ENCODE results near the gene ZNF195. TPM values are rescaled to one million over a fixed set of nuclear protein-coding genes. Genes with fewer than 3 reads are reported as not detected.

ZNF195 gene
- total and polyA plus RNA-seq, 10 donors = 15.3 to 39.8 (median 28.3) TPM

DNA sequence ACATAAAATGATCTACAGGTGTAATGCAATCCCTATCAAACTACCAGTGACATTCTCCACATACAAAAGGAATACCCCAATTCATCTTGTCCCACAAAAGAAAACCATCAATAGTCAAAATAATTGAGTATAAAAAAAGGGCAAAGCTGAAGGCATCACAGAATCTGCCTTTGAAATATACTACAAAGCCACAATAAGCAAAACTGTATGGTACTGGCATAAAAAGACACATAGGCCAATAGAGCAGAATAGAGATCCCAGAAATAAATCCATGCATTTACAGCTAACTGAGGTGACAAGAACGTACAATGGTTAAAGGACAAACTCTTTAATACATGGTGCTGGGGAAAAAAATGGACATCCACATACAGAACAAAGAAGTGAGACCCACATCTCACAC lies 31.8 kb downstream of the ZNF195 start:
- H3K36me3 ChIP-seq = no peaks in the 10 kb centered on the region
- no peak overlapping the region for H3K4me3 ChIP-seq
- no peak for DNase-seq
- H3K9me3 ChIP-seq = peaks cover 0 to 60% (median 25%) of the 10 kb centered on the region in 8 donors
- peaks cover 0 to under 1% (median 0%) of the 10 kb centered on the region in 7 donors for H3K27me3 ChIP-seq (replicated peaks in 1 of 7)
- no peak overlapping the region for H3K27ac ChIP-seq
- TF ChIP-seq POLR2A (IDR thresholded peaks at IDR 0.05) = no peak
- intact Hi-C loops (cut with DNase I; ENCODE audit: low total_unique reads) = no loop called here
- no peaks in the 10 kb centered on the region for H3K4me1 ChIP-seq
- WGBS, 5 donors = 81 to 95% (median 89%) methylated on average over 1 of the region's 1 CpG

DNA sequence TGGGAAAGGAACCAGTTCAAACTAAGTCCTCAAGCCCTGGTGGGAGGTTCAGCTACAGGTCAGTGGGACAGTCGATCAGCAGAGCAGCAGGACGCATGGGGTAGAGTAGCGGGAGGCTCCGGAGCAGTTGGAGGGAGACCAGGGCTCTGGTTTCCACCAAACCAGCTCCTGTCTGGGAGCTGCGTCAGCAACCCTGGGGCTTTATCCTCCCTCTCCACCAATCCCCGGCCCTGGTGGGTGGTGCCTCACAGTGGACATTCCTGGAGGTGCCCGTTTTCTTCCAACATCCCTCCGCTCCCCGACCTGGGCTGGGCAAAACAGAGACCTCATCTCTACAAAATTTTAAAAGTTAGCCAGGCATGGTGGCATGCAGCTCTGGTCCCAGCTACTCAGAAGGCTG lies 32.4 kb downstream of the ZNF195 start:
- Histone ChIP-seq H3K27me3 (replicated peaks in 1 of 7) (peaks cover 0 to 6% (median 0%) of the 10 kb centered on the region in 7 donors), H3K36me3 (no peaks in the 10 kb centered on the region), H3K4me3 (no peak overlapping the region), H3K9me3 (peaks cover 0 to 55% (median 20%) of the 10 kb centered on the region in 8 donors), H3K27ac (no peak overlapping the region), H3K4me1 (no peaks in the 10 kb centered on the region)
- 91 to 98% (median 94%) methylated on average over 9 of the region's 9 CpGs for WGBS, 5 donors
- no peak for DNase-seq
- TF ChIP-seq, protein P1, sequence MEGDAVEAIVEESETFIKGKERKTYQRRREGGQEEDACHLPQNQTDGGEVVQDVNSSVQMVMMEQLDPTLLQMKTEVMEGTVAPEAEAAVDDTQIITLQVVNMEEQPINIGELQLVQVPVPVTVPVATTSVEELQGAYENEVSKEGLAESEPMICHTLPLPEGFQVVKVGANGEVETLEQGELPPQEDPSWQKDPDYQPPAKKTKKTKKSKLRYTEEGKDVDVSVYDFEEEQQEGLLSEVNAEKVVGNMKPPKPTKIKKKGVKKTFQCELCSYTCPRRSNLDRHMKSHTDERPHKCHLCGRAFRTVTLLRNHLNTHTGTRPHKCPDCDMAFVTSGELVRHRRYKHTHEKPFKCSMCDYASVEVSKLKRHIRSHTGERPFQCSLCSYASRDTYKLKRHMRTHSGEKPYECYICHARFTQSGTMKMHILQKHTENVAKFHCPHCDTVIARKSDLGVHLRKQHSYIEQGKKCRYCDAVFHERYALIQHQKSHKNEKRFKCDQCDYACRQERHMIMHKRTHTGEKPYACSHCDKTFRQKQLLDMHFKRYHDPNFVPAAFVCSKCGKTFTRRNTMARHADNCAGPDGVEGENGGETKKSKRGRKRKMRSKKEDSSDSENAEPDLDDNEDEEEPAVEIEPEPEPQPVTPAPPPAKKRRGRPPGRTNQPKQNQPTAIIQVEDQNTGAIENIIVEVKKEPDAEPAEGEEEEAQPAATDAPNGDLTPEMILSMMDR (IDR thresholded peaks at IDR 0.05 in 8 of 11, conservative IDR thresholded peaks at IDR 0.05 in 3 of 11) = no peak
- intact Hi-C loops (cut with DNase I; ENCODE audit: low total_unique reads) = no loop called here

DNA sequence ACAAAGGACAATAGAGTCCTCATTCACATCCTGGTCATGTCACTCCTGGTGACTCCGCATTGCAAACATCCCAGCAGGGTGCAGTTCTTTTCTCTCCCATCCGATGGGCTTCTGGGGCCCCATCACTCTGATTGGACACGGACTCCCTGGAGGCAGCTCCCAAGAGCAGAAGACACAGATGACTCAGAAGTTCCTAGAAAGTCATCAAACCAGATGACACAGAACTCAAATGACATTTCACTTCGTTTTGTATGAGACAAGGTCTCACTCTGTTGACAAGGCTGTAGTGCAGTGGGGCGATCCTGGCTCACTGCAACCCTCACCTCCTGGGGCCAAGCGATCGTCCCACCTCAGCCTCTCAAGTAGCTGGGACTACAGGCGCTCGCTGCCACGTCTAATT lies 33.2 kb downstream of the ZNF195 start:
- no peaks in the 10 kb centered on the region for H3K4me1 ChIP-seq
- no peaks in the 10 kb centered on the region for H3K36me3 ChIP-seq
- TF ChIP-seq POLR2AphosphoS5 (IDR thresholded peaks at IDR 0.05) (no peak), POLR2A (IDR thresholded peaks at IDR 0.05) (no peak)
- TF ChIP-seq, protein P1 (IDR thresholded peaks at IDR 0.05 in 8 of 11, conservative IDR thresholded peaks at IDR 0.05 in 3 of 11) = no peak
- DNase-seq = no peak
- H3K4me3 ChIP-seq = no peak overlapping the region
- peaks cover 0 to 6% (median 0%) of the 10 kb centered on the region in 7 donors for H3K27me3 ChIP-seq (replicated peaks in 1 of 7)
- no peak overlapping the region for H3K27ac ChIP-seq
- H3K9me3 ChIP-seq = peaks cover 0 to 46% (median 14%) of the 10 kb centered on the region in 8 donors
- intact Hi-C loops (cut with DNase I; ENCODE audit: low total_unique reads) = no loop called here
- WGBS, 5 donors = 81 to 94% (median 86%) methylated on average over 6 to 10 of the region's 10 CpGs

DNA sequence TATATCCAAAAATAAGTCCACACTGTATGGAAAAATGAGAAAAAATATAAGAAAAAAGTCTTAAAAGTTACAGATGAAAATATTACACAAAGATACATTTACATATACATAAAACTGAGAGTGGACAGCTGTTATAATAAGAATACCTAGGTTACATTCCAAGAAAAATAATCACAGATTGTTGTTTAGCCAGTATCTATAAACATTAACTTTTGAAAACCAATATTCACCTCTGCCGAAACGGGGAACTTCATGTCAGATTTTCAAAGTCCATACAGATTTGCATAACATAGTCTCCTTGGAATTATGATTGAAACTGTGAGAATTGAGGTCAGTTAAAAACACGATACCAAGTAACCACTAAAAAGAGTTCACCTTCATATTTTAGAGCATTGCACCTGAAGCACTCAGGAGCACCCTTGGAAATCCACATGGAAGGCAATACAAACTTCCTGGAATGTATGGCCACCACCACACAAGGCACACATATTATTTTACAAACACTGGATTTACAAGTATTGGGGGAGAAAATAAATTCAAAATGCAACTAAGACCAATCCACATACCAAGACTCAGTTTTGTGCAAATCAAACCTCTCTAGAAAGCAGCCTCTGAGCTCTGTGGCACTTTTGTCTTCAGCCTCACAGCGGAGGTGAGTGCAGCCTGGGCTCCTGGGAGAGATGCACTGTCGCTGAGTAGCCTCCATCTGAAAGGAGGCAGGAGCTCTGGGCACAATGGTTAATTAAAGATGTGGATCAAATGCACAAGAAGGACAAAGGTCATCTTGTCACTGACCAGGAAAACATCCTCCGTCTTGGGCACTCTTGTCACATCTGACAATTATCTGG lies 34.4 kb downstream of the ZNF195 start:
- no peak for TF ChIP-seq POLR2AphosphoS5 (IDR thresholded peaks at IDR 0.05)
- TF ChIP-seq POLR2A (IDR thresholded peaks at IDR 0.05) = no peak
- TF ChIP-seq, protein P1 (IDR thresholded peaks at IDR 0.05 in 8 of 11, conservative IDR thresholded peaks at IDR 0.05 in 3 of 11) = no peak
- Histone ChIP-seq H3K27me3 (replicated peaks in 1 of 7) (peaks cover 0 to 17% (median 0%) of the 10 kb centered on the region in 7 donors), H3K4me1 (no peaks in the 10 kb centered on the region), H3K9me3 (peaks cover 0 to 34% (median 14%) of the 10 kb centered on the region in 8 donors), H3K36me3 (no peaks in the 10 kb centered on the region), H3K4me3 (no peak overlapping the region), H3K27ac (no peak overlapping the region)
- no peak for DNase-seq
- 73 to 89% (median 83%) methylated on average over 6 of the region's 6 CpGs for WGBS, 5 donors
- intact Hi-C loops (cut with DNase I; ENCODE audit: low total_unique reads) = no loop called here
